ENCODE results near the gene GLRX3.

GRCh38 chr10:130111113-130111851, 24.9 kb upstream of the GLRX3 start:
- TF ChIP-seq ZNF274 (IDR thresholded peaks at IDR 0.05; ENCODE audit: low read depth, low read length) (no peak), YY1 (IDR thresholded peaks at IDR 0.05; ENCODE audit: insufficient read depth, insufficient read length) (no peak), SUZ12 (IDR thresholded peaks at IDR 0.05; ENCODE audit: extremely low read depth, insufficient read depth, insufficient read length) (no peak)
